GM21786 (cell line): ENCODE measurements around the gene PGC.

Experiments used
- ATAC-seq: cut with Tn5 transposase; IDR thresholded peaks from one replicate; pipeline ENCODE4 v1.9.1; 2021; ENCODE audit not compliant: unreplicated experiment

Gene PGC

DNA sequence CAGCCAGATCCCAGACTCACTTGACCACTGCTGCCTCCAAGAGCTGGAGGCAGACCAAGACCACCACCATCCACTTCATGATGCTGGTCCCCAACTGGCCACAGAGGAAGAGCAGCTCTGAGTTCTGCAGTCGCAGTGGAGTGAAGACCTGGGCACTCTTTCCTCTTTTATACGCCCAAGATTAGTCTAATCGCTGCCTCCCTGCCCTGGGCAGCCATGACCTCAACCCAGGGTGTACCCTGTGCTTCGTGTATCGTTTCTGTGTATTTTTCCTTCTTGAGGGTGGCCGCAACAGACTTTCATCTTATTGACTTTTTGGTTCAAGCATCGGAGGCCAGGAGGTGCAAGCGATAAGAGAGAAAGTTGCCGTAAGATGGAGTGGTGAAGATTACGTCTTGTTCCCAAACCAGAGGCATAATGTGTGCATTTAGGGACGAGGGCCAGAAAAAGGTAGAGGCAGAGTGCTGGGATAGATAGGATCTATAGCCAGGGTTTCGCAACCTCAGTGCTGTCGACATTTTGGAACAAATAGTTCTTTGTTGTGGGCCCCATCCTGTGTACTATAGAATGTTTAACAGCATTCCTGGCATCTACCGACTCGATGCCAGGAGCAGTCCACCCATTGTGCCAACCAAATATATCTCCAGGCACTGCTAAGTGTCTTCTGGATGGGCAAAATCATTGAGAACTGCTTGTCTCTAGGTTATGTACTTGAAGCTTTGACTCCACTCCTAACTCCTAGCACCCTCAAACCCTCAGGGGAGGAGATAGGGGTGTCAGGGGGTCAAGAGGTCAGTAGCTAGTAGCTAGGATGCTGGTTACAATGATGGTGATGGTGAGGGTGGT is at the start of gene PGC:
Gene PGC, minus strand, starts transcription at position 142 of the 846 bp plus-strand sequence. Its CDS starts 63 bp downstream, at position 79.
- ATAC-seq = no peak

DNA sequence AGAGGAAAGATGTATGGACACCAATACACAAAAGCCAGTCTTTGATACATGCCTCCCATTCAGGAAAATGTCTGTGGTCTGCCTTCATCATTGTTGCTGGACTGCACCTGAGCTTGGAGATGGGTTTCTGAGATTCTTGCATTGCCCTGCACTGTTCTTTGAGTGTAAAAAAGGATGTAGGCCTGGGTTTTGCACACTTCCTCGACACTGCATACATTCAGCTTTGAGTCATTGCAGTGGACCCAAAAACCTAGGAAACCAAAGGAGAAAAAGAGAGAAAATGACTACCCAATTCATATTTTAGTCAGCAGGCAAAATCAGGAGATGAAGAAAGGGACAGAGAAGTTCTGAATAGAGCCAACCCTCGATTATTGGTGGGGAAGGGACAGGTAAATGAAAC is 49.3 kb upstream of the PGC start:
- no peak for ATAC-seq

- ATAC-seq = no peak
Measured at GRCh38 chr6:41791984-41792383, 44.8 kb upstream of the PGC start.

DNA sequence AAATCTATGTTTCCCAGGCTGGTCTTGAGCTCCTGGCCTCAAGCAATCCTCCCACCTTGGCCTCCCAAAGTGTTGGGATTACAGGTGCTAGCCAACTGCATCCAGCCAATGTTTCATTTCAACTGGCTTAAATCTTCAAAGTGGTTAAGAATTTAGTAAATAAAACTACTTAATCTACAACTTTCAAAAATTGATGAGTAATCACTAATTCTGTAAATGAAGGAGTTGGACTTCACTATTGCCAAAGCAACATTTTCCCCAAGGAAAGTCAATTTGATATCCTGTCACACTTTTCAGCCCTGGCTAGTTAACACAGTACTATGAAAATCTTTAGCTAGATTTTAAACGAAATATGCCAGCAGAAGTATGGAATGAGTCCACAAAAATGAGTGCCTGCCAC is 44.1 kb upstream of the PGC start:
- ATAC-seq = no peak

DNA sequence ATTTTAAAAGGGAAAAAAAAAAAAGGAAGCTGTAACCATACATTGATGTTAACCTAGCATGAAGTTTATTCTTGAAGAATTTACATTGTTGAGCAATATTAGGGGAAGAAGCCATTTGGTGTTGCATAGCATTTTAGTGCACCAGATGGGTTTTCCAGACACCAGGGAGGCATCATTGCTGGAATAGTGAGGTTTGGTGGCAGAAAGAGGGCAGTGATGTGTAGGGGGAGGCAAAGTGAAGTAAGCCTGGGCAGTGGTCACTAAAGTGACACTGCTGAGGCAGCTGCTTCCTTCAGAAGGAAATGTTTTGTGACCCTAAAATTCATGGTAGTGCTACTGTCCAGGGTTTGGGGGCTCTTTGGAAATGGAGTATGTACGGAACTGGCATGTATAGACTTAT is 42.8 kb upstream of the PGC start:
- no peak for ATAC-seq

DNA sequence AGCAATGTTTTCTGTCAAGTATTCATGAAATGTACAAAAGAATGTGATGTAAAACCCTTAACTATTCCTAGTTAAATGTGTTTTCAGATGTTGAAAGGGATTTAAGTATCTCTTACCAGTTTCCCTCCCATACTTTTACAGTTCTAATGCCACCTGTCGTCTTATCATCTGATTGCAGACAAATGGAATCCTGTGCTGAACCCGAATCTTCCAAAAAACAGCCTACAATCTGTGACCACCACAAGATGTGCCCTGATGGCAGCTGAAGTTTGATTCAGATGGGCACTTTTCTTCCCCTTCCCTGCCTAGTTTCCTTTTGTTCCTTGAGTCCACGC is 42.2 kb upstream of the PGC start:
- no peak for ATAC-seq

DNA sequence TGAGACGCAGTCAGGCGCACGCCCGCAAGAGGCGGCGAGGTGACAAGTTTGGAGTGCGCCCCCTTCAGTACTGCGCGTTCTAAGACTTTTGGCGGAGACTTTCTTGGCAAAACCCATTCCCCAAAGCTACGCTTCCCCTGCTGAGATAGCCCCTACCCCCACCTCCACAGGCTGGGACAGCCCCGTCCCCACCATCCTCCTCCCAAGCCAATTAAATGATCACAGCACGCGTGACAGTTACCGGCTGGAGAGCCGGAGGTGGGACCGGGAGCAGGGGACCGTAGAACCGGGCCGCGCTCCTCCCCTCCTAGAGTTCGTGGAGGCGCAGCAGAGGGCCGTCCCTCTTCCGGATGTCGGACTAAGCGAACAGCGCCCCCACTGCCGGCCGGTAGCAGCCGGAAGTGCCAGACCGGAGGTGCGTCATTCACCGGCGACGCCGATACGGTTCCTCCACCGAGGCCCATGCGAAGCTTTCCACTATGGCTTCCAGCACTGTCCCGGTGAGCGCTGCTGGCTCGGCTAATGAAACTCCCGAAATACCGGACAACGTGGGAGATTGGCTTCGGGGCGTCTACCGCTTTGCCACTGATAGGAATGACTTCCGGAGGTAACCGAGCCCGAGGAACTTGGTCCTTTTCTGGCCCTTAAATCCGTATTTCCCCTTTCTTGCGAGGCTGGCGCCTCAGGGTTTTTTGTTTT is 40.2 kb upstream of the PGC start, which contains the start of gene TOMM6:
Gene TOMM6, plus strand, starts transcription at position 476 of the 699 bp plus-strand sequence. Its CDS starts 4 bp downstream, at position 480.
- ATAC-seq = peak; percentile 79

DNA sequence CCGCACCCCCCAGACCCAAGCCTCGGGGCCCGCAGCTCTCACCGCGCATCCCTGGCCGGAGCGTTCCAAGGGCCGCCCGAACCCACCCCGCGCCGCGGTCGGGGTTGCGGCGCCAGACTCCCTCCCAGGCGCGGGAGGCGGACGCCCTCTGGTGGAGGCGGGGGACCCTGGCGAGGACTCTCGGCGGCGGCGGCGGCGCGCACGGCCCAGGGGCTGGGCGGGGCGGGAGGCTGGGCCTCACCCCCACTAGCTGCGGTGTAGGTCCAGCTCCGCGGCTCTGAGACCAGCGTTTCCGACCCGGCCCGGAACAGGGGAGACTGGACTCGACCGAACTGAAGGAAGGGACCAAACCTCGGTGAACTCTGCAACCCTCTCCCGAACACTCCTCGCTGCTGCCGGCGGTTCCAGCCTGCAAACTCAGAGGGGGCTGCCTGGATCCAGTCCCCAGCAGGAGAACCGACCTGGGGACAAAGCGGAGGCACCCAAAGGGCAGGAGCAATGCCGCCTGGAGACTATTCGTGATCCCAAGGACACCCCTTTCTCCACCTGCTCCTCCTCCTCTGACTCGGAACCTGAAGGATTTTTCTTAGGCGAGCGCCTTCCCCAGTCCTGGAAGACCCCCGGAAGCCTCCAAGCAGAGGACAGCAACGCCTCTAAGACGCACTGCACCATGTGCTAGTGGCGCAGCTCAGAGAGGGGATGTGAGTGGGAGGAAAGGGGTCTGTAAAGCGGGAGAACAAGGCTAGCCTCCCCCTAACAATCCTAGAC is 39.4 kb upstream of the PGC start:
- peak; percentile 40 for ATAC-seq

GRCh38 chr6:41785689-41786450 is 38.7 kb upstream of the PGC start:
- no peak for ATAC-seq

GRCh38 chr6:41785254-41785653 is 38.1 kb upstream of the PGC start:
- no peak for ATAC-seq

DNA sequence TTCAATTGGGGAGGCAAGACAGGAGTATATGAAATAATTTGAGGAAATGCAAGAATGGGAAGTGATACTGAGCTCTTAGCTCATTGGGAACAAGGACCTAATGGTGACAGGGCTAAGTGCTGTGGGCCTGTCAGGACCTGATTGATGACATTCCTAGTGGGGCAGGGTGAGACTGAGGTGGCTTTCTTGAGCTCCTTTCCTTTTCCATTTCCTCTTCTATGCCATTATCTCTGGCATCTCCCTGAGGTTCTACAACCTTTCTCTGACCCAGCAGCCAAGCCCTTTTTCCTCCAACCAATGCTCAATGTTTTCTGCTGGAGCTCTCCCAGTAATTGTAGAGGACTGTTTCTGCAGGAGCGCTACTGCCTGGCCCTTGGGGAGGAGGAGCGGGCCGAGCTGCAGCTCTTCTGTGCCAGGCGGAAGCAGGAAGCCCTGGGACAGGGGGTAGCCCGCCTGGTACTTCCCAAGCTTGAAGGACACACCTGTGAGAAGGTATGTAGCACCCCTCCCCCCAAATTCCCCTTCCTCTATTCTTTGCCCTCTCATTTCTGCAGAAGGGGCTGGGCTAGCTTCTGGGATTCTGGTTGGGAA is 37.5 kb upstream of the PGC start:
- no peak for ATAC-seq

- ATAC-seq = no peak
Measured at GRCh38 chr6:41783106-41783780, 36.0 kb upstream of the PGC start.

GRCh38 chr6:41781366-41781730 is 34.2 kb upstream of the PGC start:
- no peak for ATAC-seq

GRCh38 chr6:41780551-41781365 is 33.6 kb upstream of the PGC start, which contains the start of gene PRICKLE4:
TSS of gene PRICKLE4 (plus strand) at chr6:41780782. CDS start at chr6:41783474, 2,692 bp downstream.
- ATAC-seq = no peak

DNA sequence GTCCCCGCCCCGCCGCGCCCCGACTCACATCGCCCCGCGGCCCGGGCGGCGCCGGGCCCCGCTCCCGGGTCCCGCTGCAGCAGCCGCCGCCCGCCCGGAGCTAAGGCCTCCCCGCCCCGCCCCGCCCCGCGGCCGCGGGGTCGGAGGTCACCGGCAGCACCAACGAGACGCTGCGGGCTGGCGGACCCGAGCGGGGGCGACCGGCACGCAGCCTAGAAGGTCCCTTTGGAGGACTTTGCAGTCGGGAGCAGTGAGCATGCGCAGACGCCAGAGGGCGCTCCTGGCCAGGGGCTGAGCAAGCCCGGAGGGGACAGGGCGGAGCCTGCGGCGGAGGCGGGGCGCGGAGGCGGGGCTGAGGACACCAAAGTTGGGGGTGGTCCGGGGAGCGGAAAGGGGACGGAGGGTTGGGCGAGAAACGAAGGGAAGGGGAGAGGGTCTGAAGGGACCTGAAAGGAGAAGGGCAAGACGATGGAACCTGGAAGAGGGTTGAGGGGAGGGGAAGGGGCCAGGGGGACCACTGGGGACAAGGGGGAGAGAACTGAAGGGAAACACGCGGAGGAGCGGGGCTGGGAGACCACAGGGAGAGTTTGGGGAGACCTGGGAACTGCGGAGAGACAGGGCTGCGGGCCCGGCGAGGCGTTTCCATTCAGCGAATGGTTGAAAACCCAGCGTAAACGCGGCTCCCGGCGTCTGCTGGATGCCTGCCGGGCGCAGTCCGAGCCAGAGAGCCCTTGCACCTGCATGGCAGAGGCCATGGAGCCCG is 32.8 kb upstream of the PGC start, which contains the start of gene FRS3:
Gene FRS3, minus strand, starts transcription at position 113 of the 763 bp plus-strand sequence. CDS start 2,913 bp downstream, outside the sequence.
- ATAC-seq = peak; percentile 94

GRCh38 chr6:41779336-41779735 is 32.1 kb upstream of the PGC start:
- ATAC-seq = peak; percentile 2

DNA sequence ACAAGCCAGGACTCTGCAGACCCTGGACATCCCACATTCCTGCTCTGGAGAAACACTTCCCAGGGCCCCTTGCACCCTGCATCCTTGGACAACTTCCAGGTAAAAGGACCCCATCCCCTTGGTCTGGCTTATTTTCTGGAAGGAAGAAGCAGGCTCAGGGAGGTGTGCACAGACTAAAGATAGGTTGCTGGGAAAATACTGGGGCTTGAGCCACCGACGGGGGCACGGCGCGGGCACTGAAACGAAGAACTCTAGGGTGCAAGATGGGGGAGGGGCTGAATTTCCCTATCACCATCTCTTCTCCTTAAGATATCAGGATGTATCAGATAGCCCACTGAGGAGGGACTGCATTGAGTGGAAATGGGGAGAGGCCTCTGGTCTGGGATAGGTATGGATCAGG is 31.7 kb upstream of the PGC start:
- no peak for ATAC-seq
